Hepatocyte (in vitro differentiated cells): ENCODE results near the gene MSANTD3. TPM values are rescaled to one million over a fixed set of nuclear protein-coding genes. Genes with fewer than 3 reads are reported as not detected.
A peak's percentile ranks its signal among the peaks of the same experiment; 100 is the strongest.

Experiments used
- DNase-seq: peaks from one replicate; pipeline ENCODE4 v3.0.0-alpha.2; 2016; ENCODE audit warnings: low spot score
- H2AFZ ChIP-seq: fragments of 200-600 bp; sonication (generic); 2 replicates; pipeline ENCODE4 v1.6.0; 2016; ENCODE audit warnings: antibody characterized with exemption, mild to moderate bottlenecking
- H3K27ac ChIP-seq: fragments of 200-600 bp; sonication (generic); 2 replicates; pipeline ENCODE4 v1.5.1; 2016; ENCODE audit warnings: mild to moderate bottlenecking
- H3K27me3 ChIP-seq: fragments of 200-600 bp; sonication (generic); 2 replicates; pipeline ENCODE4 v1.6.1; 2016
- H3K36me3 ChIP-seq: fragments of 200-600 bp; sonication (generic); replicated peaks from 2 replicates; pipeline ENCODE4 v1.5.1; 2016; ENCODE audit warnings: low read depth; ENCODE audit not compliant: insufficient read depth
- H3K4me1 ChIP-seq: fragments of 200-600 bp; sonication (generic); 2 replicates; pipeline ENCODE4 v1.5.1; 2016; ENCODE audit warnings: mild to moderate bottlenecking, moderate library complexity; ENCODE audit not compliant: insufficient read depth
- H3K4me2 ChIP-seq: fragments of 200-600 bp; sonication (generic); 2 replicates; pipeline ENCODE4 v1.6.0; 2016
- H3K4me3 ChIP-seq: fragments of 200-600 bp; sonication (generic); 2 replicates; pipeline ENCODE4 v1.5.1; 2016; ENCODE audit warnings: mild to moderate bottlenecking
- H3K79me2 ChIP-seq: fragments of 200-600 bp; sonication (generic); 2 replicates; pipeline ENCODE4 v1.6.0; 2017; ENCODE audit warnings: mild to moderate bottlenecking
- H3K9me2 ChIP-seq: fragments of 200-600 bp; sonication (generic); replicated peaks from 2 replicates; pipeline ENCODE4 v1.6.0; 2017; ENCODE audit warnings: mild to moderate bottlenecking; ENCODE audit not compliant: insufficient read depth
- H3K9me3 ChIP-seq: fragments of 200-600 bp; sonication (generic); 2 replicates; pipeline ENCODE4 v1.5.1; 2016; ENCODE audit warnings: low read depth, mild to moderate bottlenecking
- H4K20me1 ChIP-seq: fragments of 200-600 bp; sonication (generic); 2 replicates; pipeline ENCODE4 v1.6.0; 2016; ENCODE audit warnings: mild to moderate bottlenecking; ENCODE audit not compliant: insufficient read depth, poor library complexity, severe bottlenecking
- CTCF ChIP-seq: fragments of 200-600 bp; sonication (generic); IDR thresholded peaks from 2 replicates; pipeline ENCODE4 v1.5.1; 2016; ENCODE audit warnings: antibody characterized with exemption, mild to moderate bottlenecking; ENCODE audit not compliant: poor library complexity
- EZH2 ChIP-seq: fragments of 200-600 bp; sonication (generic); IDR thresholded peaks from 2 replicates; pipeline ENCODE4 v1.6.1; 2016; ENCODE audit warnings: antibody characterized with exemption, mild to moderate bottlenecking, borderline replicate concordance
- EZH2phosphoT487 ChIP-seq: fragments of 200-600 bp; sonication (generic); IDR thresholded peaks from one replicate; pipeline ENCODE4 v1.6.1; 2018; ENCODE audit warnings: antibody characterized with exemption, mild to moderate bottlenecking, low read depth, moderate library complexity; ENCODE audit not compliant: unreplicated experiment, severe bottlenecking
- WGBS: methylation state at CpG from one replicate; pipeline ENCODE4 v1.1.6; 2016; ENCODE audit warnings: low lambda C conversion rate; ENCODE audit errors: missing lambda C conversion rate; 5-methylcytosine and 5-hydroxymethylcytosine counted together
- polyA plus RNA-seq: library from polyadenylated mRNA; unstranded; fragments of >200 nt; fragmentation: Nextera tagmentation; extraction: Ambion mirVana; gene quantifications from 2 replicates; pipeline ENCODE4 v1.2.1, GENCODE V29; 2016
- total RNA-seq: library from RNA; depleted of rRNA; stranded (reverse); fragments of >200 nt; gene quantifications from 2 replicates; pipeline ENCODE4 v1.2.3, GENCODE V29; 2014

MSANTD3 gene
- total and polyA plus RNA-seq, 2 experiments from 2014 or later, result 33.4 to 42.2 TPM

DNA sequence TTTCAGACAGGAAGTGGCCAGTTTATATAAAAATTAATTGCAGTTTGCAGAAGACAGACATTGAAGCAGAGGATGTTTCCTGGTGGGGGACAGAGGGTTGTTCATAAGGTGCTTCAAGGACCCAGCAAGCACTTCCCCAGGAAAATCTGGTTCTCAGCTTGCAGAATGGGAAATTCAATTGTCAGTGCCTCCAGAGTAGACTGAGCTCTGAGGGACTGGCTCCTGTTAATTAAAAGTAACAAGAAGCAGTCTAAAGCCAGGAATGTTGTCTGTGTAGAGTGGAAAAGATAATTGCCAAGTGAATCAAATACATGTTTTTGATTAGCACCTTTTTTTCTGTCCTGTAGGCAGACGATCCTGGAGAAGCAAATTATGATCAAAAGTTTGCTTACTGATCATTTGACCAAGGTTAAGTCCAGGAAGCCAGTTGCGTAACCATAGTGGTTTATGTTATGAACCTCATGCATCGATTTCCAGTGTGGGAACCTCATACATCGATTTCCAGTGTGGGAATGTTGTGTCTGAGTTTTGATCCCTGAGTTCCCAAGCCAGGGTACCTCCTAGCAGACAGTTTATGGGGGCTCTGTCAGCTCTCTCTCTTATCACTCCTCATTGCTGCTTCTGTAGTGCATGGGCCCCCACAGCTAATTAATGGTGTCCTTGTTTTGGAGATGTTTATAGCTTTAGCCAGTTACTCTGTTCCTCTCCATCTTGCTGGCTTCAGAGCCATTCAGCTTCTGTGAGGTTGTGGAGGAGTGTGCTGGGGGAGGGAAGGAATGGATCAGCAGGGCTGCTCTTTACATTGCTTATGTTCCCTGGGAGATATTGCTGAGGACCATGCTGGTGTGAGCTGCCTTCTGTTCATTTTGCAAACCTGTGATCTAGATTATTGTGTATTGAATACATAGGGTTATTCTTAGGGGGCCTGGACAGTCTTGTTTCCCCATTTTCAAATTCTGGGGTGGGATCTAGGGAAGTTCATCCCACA is 17.1 kb downstream of the MSANTD3 start:
- no peak overlapping the region for H3K4me2 ChIP-seq
- no peaks in the 10 kb centered on the region for H3K36me3 ChIP-seq
- H3K27ac ChIP-seq, result peak overlapping the region; percentile 15

GRCh38 chr9:100445161-100445902 is 18.4 kb downstream of the MSANTD3 start:
- Histone ChIP-seq H3K4me2 (no peak overlapping the region), H4K20me1 (peaks cover 5% of the 10 kb centered on the region), H3K4me1 (peaks cover 9% of the 10 kb centered on the region), H3K27ac (no peak overlapping the region), H3K9me3 (no peaks in the 10 kb centered on the region), H3K36me3 (no peaks in the 10 kb centered on the region), H3K9me2 (no peaks in the 10 kb centered on the region), H2AFZ (no peak overlapping the region), H3K4me3 (no peak overlapping the region), H3K27me3 (no peaks in the 10 kb centered on the region), H3K79me2 (peaks cover 30% of the 10 kb centered on the region)
- TF ChIP-seq EZH2phosphoT487 (no peak), CTCF (no peak), EZH2 (no peak)
- DNase-seq, result no peak
- WGBS, result 77% methylated on average over 1 of the region's 1 CpG

More for the DNA sequence above, 17.1 kb downstream of the MSANTD3 start:
- Histone ChIP-seq H3K4me3 (no peak overlapping the region), H3K9me3 (no peaks in the 10 kb centered on the region), H3K9me2 (no peaks in the 10 kb centered on the region), H3K4me1 (peaks cover 9% of the 10 kb centered on the region), H2AFZ (no peak overlapping the region), H3K27me3 (no peaks in the 10 kb centered on the region), H3K79me2 (peaks cover 34% of the 10 kb centered on the region), H4K20me1 (peaks cover 5% of the 10 kb centered on the region)
- DNase-seq, result no peak
- 74% methylated on average over 4 of the region's 4 CpGs for WGBS
- no peak for TF ChIP-seq CTCF
- no peak for TF ChIP-seq EZH2phosphoT487
- no peak for TF ChIP-seq EZH2

DNA sequence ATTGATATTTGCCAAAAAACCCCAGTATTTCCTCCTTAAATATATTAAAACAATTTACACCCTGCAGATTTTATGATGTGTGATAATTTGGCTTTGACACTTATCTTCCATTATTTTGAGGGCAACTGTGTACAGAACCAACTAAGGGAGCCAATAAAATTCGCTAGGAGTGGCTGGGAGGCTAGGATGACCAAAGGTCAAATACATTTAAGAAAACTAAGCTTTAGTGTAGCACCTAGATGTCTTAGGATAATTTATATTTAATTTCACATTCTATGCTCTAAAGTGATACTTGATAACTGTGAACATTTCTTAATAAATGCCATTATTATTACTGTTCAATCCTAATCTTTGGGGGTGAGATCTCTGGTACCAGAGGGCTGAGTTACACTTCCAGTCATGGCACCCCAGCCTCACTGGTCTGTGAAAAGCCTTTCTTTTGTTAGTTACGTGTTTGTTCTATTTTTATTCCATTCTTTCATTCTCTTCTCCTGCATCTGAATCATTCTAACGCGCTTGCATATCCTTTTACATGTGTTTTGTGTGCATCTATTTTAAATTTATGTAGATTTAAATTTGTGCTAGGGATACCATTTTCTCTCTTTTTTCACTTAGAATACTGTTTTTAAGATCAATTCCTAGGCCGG is 19.1 kb downstream of the MSANTD3 start:
- Histone ChIP-seq H3K9me3 (no peaks in the 10 kb centered on the region), H3K4me2 (no peak overlapping the region), H2AFZ (no peak overlapping the region), H3K4me1 (peaks cover 9% of the 10 kb centered on the region), H3K27me3 (no peaks in the 10 kb centered on the region), H4K20me1 (peaks cover 5% of the 10 kb centered on the region), H3K9me2 (no peaks in the 10 kb centered on the region), H3K4me3 (no peak overlapping the region), H3K36me3 (no peaks in the 10 kb centered on the region), H3K27ac (no peak overlapping the region), H3K79me2 (peaks cover 27% of the 10 kb centered on the region)
- 89% methylated on average over 5 of the region's 5 CpGs for WGBS
- TF ChIP-seq EZH2phosphoT487 (no peak), CTCF (no peak), EZH2 (no peak)
- no peak for DNase-seq
